HG02981 (cell line): Measurements from ENCODE around the gene MAP3K5.

Source experiments
- ATAC-seq: cut with Tn5 transposase; IDR thresholded peaks from one replicate; pipeline ENCODE4 v1.9.1; 2021; ENCODE audit warnings: mild to moderate bottlenecking, moderate library complexity; ENCODE audit not compliant: unreplicated experiment

MAP3K5 gene

GRCh38 chr6:136550045-136550329, 242.3 kb downstream of the MAP3K5 start:
- ATAC-seq: peak; percentile 46

GRCh38 chr6:136549300-136550044, 242.8 kb downstream of the MAP3K5 start:
- ATAC-seq: peak; percentile 3

- no peak for ATAC-seq
These were observed 243.5 kb downstream of the MAP3K5 start for GRCh38 chr6:136548582-136549299.

- ATAC-seq: no peak
These were observed 244.4 kb downstream of the MAP3K5 start for GRCh38 chr6:136547871-136548270.

GRCh38 chr6:136547336-136547735, 244.9 kb downstream of the MAP3K5 start:
- no peak for ATAC-seq

- ATAC-seq: no peak
These were observed 245.9 kb downstream of the MAP3K5 start for GRCh38 chr6:136546331-136546730.

- no peak for ATAC-seq
These were observed 248.0 kb downstream of the MAP3K5 start for GRCh38 chr6:136544326-136544725.

- ATAC-seq: no peak
These were observed 250.9 kb downstream of the MAP3K5 start for GRCh38 chr6:136541395-136541794.

GRCh38 chr6:136539967-136540652, 252.2 kb downstream of the MAP3K5 start:
- no peak for ATAC-seq

GRCh38 chr6:136538836-136539235, 253.4 kb downstream of the MAP3K5 start:
- ATAC-seq: no peak

- ATAC-seq: no peak
These were observed 256.2 kb downstream of the MAP3K5 start for GRCh38 chr6:136535880-136536650.

GRCh38 chr6:136535017-136535765, 257.1 kb downstream of the MAP3K5 start:
- no peak for ATAC-seq

- no peak for ATAC-seq
These were observed 258.0 kb downstream of the MAP3K5 start for GRCh38 chr6:136534268-136534667.

- no peak for ATAC-seq
These were observed 258.8 kb downstream of the MAP3K5 start for GRCh38 chr6:136533487-136533886.

GRCh38 chr6:136532030-136532429, 260.2 kb downstream of the MAP3K5 start:
- no peak for ATAC-seq

- no peak for ATAC-seq
These were observed 262.6 kb downstream of the MAP3K5 start for GRCh38 chr6:136529710-136530109.

- ATAC-seq: no peak
These were observed 263.8 kb downstream of the MAP3K5 start for GRCh38 chr6:136528477-136528876.

- no peak for ATAC-seq
These were observed 264.4 kb downstream of the MAP3K5 start for GRCh38 chr6:136527831-136528230.

- no peak for ATAC-seq
These were observed 265.3 kb downstream of the MAP3K5 start for GRCh38 chr6:136526937-136527336.

- ATAC-seq: no peak
These were observed 265.9 kb downstream of the MAP3K5 start for GRCh38 chr6:136526196-136526930.
